Common myeloid progenitor, CD34-positive (primary cell): ENCODE measurements around the gene ANKH.

Experiments used
- CTCF ChIA-PET: fragments of 350-600 bp; sonication (Branson Sonifier 250); formaldehyde crosslinking; loops from one replicate; lab custom pipeline; 2021; ENCODE audit warnings: antibody characterized with exemption; lab: Charles Lee
- POLR2A ChIA-PET: fragments of 350-600 bp; sonication (Branson Sonifier 250); formaldehyde crosslinking; loops from one replicate; lab custom pipeline; 2021; ENCODE audit warnings: antibody characterized with exemption; lab: Charles Lee
- DNase-seq, 3 donors: peaks; one replicate each; pipeline versions ENCODE4 v3.0.0 to v3.0.0-alpha.2; 2013
- H3K27ac ChIP-seq, 2 experiments: 1 replicate in 1 of 2; 2 replicates in 1 of 2; pipeline ENCODE4 v1.7.0; 2013; ENCODE audit warnings: inconsistent platforms in 2 of 2, low read length in 2 of 2, mild to moderate bottlenecking in 2 of 2, low read depth in 1 of 2, moderate library complexity in 1 of 2; ENCODE audit not compliant: severe bottlenecking in 2 of 2, insufficient read depth in 1 of 2, poor library complexity in 1 of 2
- H3K27me3 ChIP-seq, 5 experiments: replicated peaks in 2 of 5; 1 replicate in 3 of 5; 2 replicates in 2 of 5; pipeline versions ENCODE4 v1.6.1 to v1.7.0; 2013; ENCODE audit warnings: low read length in 4 of 5, mild to moderate bottlenecking in 2 of 5, moderate library complexity in 2 of 5, inconsistent platforms in 1 of 5; ENCODE audit not compliant: insufficient read depth in 5 of 5, control insufficient read depth in 4 of 5
- H3K36me3 ChIP-seq, 4 experiments: 1 replicate in 2 of 4; 2 replicates in 2 of 4; pipeline versions ENCODE4 v1.6.1 to v1.7.0; 2013; ENCODE audit warnings: low read length in 3 of 4, control low read depth in 1 of 4, mild to moderate bottlenecking in 1 of 4; ENCODE audit not compliant: control insufficient read depth in 4 of 4, insufficient read depth in 4 of 4
- H3K4me1 ChIP-seq, 4 experiments: 1 replicate in 3 of 4; 2 replicates in 1 of 4; pipeline versions ENCODE4 v1.6.1 to v1.7.1; 2013; ENCODE audit warnings: low read length in 3 of 4, mild to moderate bottlenecking in 3 of 4, control low read depth in 1 of 4, inconsistent platforms in 1 of 4, moderate library complexity in 1 of 4; ENCODE audit not compliant: control insufficient read depth in 4 of 4, insufficient read depth in 4 of 4; ENCODE audit errors: control extremely low read depth in 1 of 4
- H3K4me3 ChIP-seq, 7 experiments: 1 replicate in 4 of 7; 2 replicates in 3 of 7; pipeline versions ENCODE4 v1.5.1 to v1.7.0; 2013; ENCODE audit warnings: mild to moderate bottlenecking in 7 of 7, low read length in 6 of 7, moderate library complexity in 6 of 7, inconsistent platforms in 2 of 7, low read depth in 2 of 7, control low read depth in 1 of 7; ENCODE audit not compliant: insufficient read depth in 4 of 7, control insufficient read depth in 1 of 7; ENCODE audit errors: extremely low read depth in 1 of 7
- H3K9me3 ChIP-seq, 5 experiments: 1 replicate in 4 of 5; 2 replicates in 1 of 5; pipeline versions ENCODE4 v1.6.1 to v1.7.1; 2013; ENCODE audit warnings: low read length in 4 of 5, mild to moderate bottlenecking in 2 of 5, inconsistent platforms in 1 of 5, low read depth in 1 of 5, moderate library complexity in 1 of 5; ENCODE audit not compliant: control insufficient read depth in 4 of 5, insufficient read depth in 2 of 5; ENCODE audit errors: control extremely low read depth in 1 of 5
- WGBS: methylation state at CpG from one replicate; pipeline ENCODE4 v1.1.5; 2013; ENCODE audit not compliant: insufficient coverage; 5-methylcytosine and 5-hydroxymethylcytosine counted together

The ANKH gene

GRCh38 chr5:14884062-14884612, 12.6 kb upstream of the ANKH start:
- DNase-seq: no peak
- 96% methylated on average over 2 of the region's 4 CpGs for WGBS
- Histone ChIP-seq H3K4me3 (no peak overlapping the region), H3K27ac (no peak overlapping the region), H3K36me3 (no peaks in the 10 kb centered on the region), H3K27me3 (peaks cover 0 to 5% (median 0%) of the 10 kb centered on the region in 5 experiments), H3K4me1 (no peaks in the 10 kb centered on the region), H3K9me3 (no peaks in the 10 kb centered on the region)
- CTCF ChIA-PET: no interaction called here
- POLR2A ChIA-PET: no interaction called here

GRCh38 chr5:14882658-14883580, 11.3 kb upstream of the ANKH start:
- Histone ChIP-seq H3K36me3 (no peaks in the 10 kb centered on the region), H3K9me3 (no peaks in the 10 kb centered on the region), H3K27me3 (peaks cover 0 to 3% (median 0%) of the 10 kb centered on the region in 5 experiments), H3K27ac (no peak overlapping the region), H3K4me1 (no peaks in the 10 kb centered on the region), H3K4me3 (no peak overlapping the region)
- DNase-seq: no peak
- ChIA-PET POLR2A (no interaction called here), CTCF (interaction anchor here (1.5 kb wide), 1 partner anchor 10 kb away, joined by 6 read pairs; no protein-coding TSS in a partner anchor)
- 100% methylated on average over 9 of the region's 10 CpGs for WGBS

DNA sequence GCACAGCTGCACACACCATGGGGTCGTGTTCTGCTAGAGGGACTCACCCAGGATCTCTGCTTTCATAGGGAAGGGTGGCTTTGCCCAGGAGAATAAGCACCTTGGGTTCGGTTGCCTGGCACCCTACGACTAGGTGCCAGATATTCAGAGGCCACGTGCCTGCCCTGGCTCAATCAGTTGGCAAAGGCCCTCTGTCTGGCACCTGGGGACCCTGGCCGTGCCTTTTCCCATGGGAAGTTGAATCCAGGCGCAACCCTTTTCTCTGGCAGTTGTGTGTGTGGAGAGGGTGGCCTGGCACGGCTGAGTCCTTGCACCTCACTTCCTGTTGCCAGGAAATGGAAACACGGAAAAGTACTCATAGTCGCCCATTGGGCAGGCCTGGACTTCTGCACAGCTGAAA, 10.2 kb upstream of the ANKH start:
- no peaks in the 10 kb centered on the region for H3K4me1 ChIP-seq
- CTCF ChIA-PET: interaction anchor here (1.5 kb wide), 1 partner anchor 9 kb away, joined by 6 read pairs; no protein-coding TSS in a partner anchor
- no peak overlapping the region for H3K27ac ChIP-seq
- POLR2A ChIA-PET: no interaction called here
- no peak for DNase-seq
- H3K9me3 ChIP-seq: no peaks in the 10 kb centered on the region
- H3K27me3 ChIP-seq: peaks cover 0 to 3% (median 0%) of the 10 kb centered on the region in 5 experiments
- no peak overlapping the region for H3K4me3 ChIP-seq
- H3K36me3 ChIP-seq: no peaks in the 10 kb centered on the region
- 98% methylated on average over 5 of the region's 9 CpGs for WGBS

DNA sequence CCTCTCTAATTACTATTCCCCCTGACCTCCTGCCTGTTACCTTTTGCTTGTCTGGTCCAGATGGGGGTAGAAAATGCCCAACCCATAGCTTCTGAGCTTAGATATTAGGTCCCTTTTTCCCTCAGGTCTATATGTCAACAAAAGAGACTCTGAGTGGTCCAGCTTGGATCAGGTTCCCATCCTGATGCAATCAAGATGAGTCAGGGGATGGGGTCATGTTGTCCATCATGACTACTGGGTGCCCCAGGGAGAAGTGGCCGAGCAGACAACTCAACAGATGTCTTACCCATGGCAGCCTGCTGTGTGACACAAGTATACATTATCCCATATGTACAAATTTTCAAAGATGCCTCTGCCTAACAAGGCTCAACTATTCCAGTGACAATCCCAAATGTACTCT, 9.1 kb upstream of the ANKH start:
- DNase-seq: no peak
- Histone ChIP-seq H3K4me1 (no peaks in the 10 kb centered on the region), H3K36me3 (no peaks in the 10 kb centered on the region), H3K9me3 (no peaks in the 10 kb centered on the region), H3K4me3 (no peak overlapping the region), H3K27ac (no peak overlapping the region), H3K27me3 (peaks cover 0 to 4% (median 2%) of the 10 kb centered on the region in 5 experiments)
- CTCF ChIA-PET: interaction anchor here (1.3 to 2.2 kb wide), 2 partner anchors 154 to 196 kb away, joined by 3 to 5 read pairs; no protein-coding TSS in a partner anchor
- POLR2A ChIA-PET: no interaction called here
- WGBS: 100% methylated on average over 1 of the region's 1 CpG

- ChIA-PET POLR2A (no interaction called here), CTCF (interaction anchor here (1.2 to 2.2 kb wide), 4 partner anchors 12 to 195 kb away, joined by 3 to 6 read pairs (median 4); no protein-coding TSS in a partner anchor)
- H3K27ac ChIP-seq: no peak overlapping the region
- H3K9me3 ChIP-seq: no peaks in the 10 kb centered on the region
- peaks cover 0 to 4% (median 2%) of the 10 kb centered on the region in 5 experiments for H3K27me3 ChIP-seq
- H3K4me1 ChIP-seq: no peaks in the 10 kb centered on the region
- WGBS: 94% methylated on average over 3 of the region's 6 CpGs
- no peaks in the 10 kb centered on the region for H3K36me3 ChIP-seq
- no peak for DNase-seq
- H3K4me3 ChIP-seq: no peak overlapping the region
Observed at GRCh38 chr5:14879937-14880589, 8.5 kb upstream of the ANKH start.

DNA sequence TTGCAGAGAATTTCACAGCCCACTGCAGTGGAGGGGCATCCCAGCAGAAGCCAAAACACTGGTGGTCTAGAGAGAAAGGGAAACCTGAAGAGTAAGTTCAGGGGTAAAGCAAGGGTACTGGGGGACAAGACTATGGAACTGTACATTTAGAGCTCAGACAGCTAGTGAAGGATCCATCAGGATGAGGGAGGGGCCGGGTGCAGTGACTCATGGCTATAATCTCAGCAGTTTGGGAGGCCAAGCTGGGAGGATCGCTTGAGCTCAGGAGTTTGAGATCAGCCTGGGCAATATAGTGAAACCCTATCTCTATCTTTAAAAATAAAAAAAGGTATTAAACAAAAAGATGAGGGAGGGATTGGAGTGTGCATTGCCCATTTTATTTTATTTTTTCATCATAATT, 7.8 kb upstream of the ANKH start:
- Histone ChIP-seq H3K27ac (no peak overlapping the region), H3K36me3 (no peaks in the 10 kb centered on the region), H3K4me3 (no peak overlapping the region), H3K4me1 (no peaks in the 10 kb centered on the region), H3K9me3 (no peaks in the 10 kb centered on the region), H3K27me3 (peaks cover 0 to 2% (median 2%) of the 10 kb centered on the region in 5 experiments)
- POLR2A ChIA-PET: no interaction called here
- 89% methylated on average over 1 of the region's 2 CpGs for WGBS
- DNase-seq: no peak
- CTCF ChIA-PET: interaction anchor here (1.2 to 2.2 kb wide), 3 partner anchors 11 to 152 kb away, joined by 3 to 6 read pairs (median 5); no protein-coding TSS in a partner anchor
